GM23338 (cell line): ENCODE data around the gene SUN3. TPM values are rescaled to one million over a fixed set of nuclear protein-coding genes. Genes with fewer than 3 reads are reported as not detected.

Source experiments
- ATAC-seq: fragments of 200-7000 bp; cut with Tn5 transposase; 3 replicates; pipeline ENCODE4 v1.9.1; 2020
- DNase-seq: peaks from one replicate; pipeline ENCODE4 v3.0.0-alpha.2; 2015; ENCODE audit warnings: low spot score
- H2AFZ ChIP-seq: fragments of 200-600 bp; sonication (generic); 2 replicates; pipeline ENCODE4 v1.8.0; 2016; ENCODE audit warnings: antibody characterized with exemption, mild to moderate bottlenecking, moderate library complexity
- H3F3A ChIP-seq: fragments of 200-600 bp; sonication (generic); replicated peaks from 2 replicates; pipeline ENCODE4 v1.8.0; 2017; ENCODE audit warnings: antibody characterized with exemption, mixed run types, low read depth
- H3K27ac ChIP-seq: fragments of 200-600 bp; sonication (generic); 2 replicates; pipeline ENCODE4 v1.6.1; 2016; ENCODE audit warnings: low read depth
- H3K27me3 ChIP-seq: fragments of 200-600 bp; sonication (generic); 2 replicates; pipeline ENCODE4 v1.8.0; 2016; ENCODE audit warnings: mild to moderate bottlenecking, mixed run types, moderate library complexity; ENCODE audit not compliant: insufficient read depth
- H3K36me3 ChIP-seq: fragments of 200-600 bp; sonication (generic); 2 replicates; pipeline ENCODE4 v1.8.0; 2016; ENCODE audit warnings: mild to moderate bottlenecking; ENCODE audit not compliant: insufficient read depth
- H3K4me1 ChIP-seq: fragments of 200-600 bp; sonication (generic); 2 replicates; pipeline ENCODE4 v1.8.0; 2016; ENCODE audit warnings: mild to moderate bottlenecking, moderate library complexity; ENCODE audit not compliant: insufficient read depth
- H3K4me2 ChIP-seq: fragments of 200-600 bp; sonication (generic); 2 replicates; pipeline ENCODE4 v1.7.1; 2017; ENCODE audit warnings: mixed run types
- H3K4me3 ChIP-seq: fragments of 200-600 bp; sonication (generic); 2 replicates; pipeline ENCODE4 v1.6.1; 2016; ENCODE audit warnings: mixed run types
- H3K79me2 ChIP-seq: fragments of 200-600 bp; sonication (generic); replicated peaks from 2 replicates; pipeline ENCODE4 v1.8.0; 2017; ENCODE audit warnings: mild to moderate bottlenecking; ENCODE audit not compliant: insufficient read depth
- H3K9me2 ChIP-seq: fragments of 200-600 bp; sonication (generic); 2 replicates; pipeline ENCODE4 v1.8.0; 2017; ENCODE audit not compliant: insufficient read depth
- H4K20me1 ChIP-seq: fragments of 200-600 bp; sonication (generic); replicated peaks from 2 replicates; pipeline ENCODE4 v1.8.0; 2017; ENCODE audit warnings: mild to moderate bottlenecking; ENCODE audit not compliant: insufficient read depth
- H3K27ac Mint-ChIP-seq: 2 replicates; pipeline ENCODE4 v1.8.0; 2020; ENCODE audit warnings: inconsistent platforms, mild to moderate bottlenecking, moderate library complexity, mixed read lengths
- H3K27me3 Mint-ChIP-seq: 3 replicates; pipeline ENCODE4 v1.8.0; 2022; ENCODE audit warnings: low read depth, mild to moderate bottlenecking, moderate library complexity, mixed read lengths, inconsistent platforms; ENCODE audit not compliant: insufficient read depth, poor library complexity
- H3K36me3 Mint-ChIP-seq: 3 replicates; pipeline ENCODE4 v1.8.0; 2021; ENCODE audit warnings: low read depth, mild to moderate bottlenecking, inconsistent platforms, moderate library complexity, mixed read lengths
- H3K4me1 Mint-ChIP-seq: 3 replicates; pipeline ENCODE4 v1.8.0; 2020; ENCODE audit warnings: mild to moderate bottlenecking, inconsistent platforms, mixed read lengths
- H3K4me3 Mint-ChIP-seq: 3 replicates; pipeline ENCODE4 v1.8.0; 2021; ENCODE audit warnings: moderate library complexity, mild to moderate bottlenecking, inconsistent platforms, mixed read lengths
- H3K9me3 Mint-ChIP-seq: 3 replicates; pipeline ENCODE4 v1.8.0; 2020; ENCODE audit warnings: moderate library complexity, mild to moderate bottlenecking, inconsistent platforms, mixed read lengths
- CREB1 ChIP-seq: fragments of 250-450 bp; sonication (Bioruptor Pico); IDR thresholded peaks from 2 replicates; pipeline ENCODE4 v1.5.0; 2020; ENCODE audit warnings: low read depth, mild to moderate bottlenecking, moderate library complexity
- ETS1 ChIP-seq: IDR thresholded peaks from 2 replicates; pipeline ENCODE4 v1.6.1; 2016; ENCODE audit warnings: antibody characterized with exemption
- EZH2 ChIP-seq: fragments of 200-600 bp; sonication (generic); IDR thresholded peaks from one replicate; pipeline ENCODE4 v1.8.0; 2017; ENCODE audit warnings: antibody characterized with exemption, mild to moderate bottlenecking, low read depth; ENCODE audit not compliant: unreplicated experiment
- EZH2phosphoT487 ChIP-seq: fragments of 200-600 bp; sonication (generic); IDR thresholded peaks from one replicate; pipeline ENCODE4 v1.8.1; 2018; ENCODE audit warnings: antibody characterized with exemption; ENCODE audit not compliant: unreplicated experiment
- JUNB ChIP-seq: IDR thresholded peaks from one replicate; pipeline ENCODE4 v1.6.1; 2016; ENCODE audit warnings: antibody characterized with exemption; ENCODE audit not compliant: unreplicated experiment
- NANOG ChIP-seq: IDR thresholded peaks from 2 replicates; pipeline ENCODE4 v1.6.1; 2016; ENCODE audit warnings: antibody characterized with exemption, borderline replicate concordance
- POLR2AphosphoS5 ChIP-seq: IDR thresholded peaks from 2 replicates; pipeline ENCODE4 v1.6.1; 2016; ENCODE audit warnings: antibody characterized with exemption, low read depth
- REST ChIP-seq: IDR thresholded peaks from one replicate; pipeline ENCODE4 v1.6.1; 2018; ENCODE audit warnings: antibody characterized with exemption; ENCODE audit not compliant: unreplicated experiment
- STAT1 ChIP-seq: IDR thresholded peaks from one replicate; pipeline ENCODE4 v1.6.1; 2016; ENCODE audit warnings: antibody characterized with exemption; ENCODE audit not compliant: unreplicated experiment
- ZNF114 ChIP-seq: fragments of 250-450 bp; sonication (Bioruptor Pico); IDR thresholded peaks from 2 replicates; pipeline ENCODE4 v1.5.0; 2020; ENCODE audit warnings: mild to moderate bottlenecking, moderate library complexity
- ZNF331 ChIP-seq: fragments of 250-450 bp; sonication (Bioruptor Pico); IDR thresholded peaks from 2 replicates; pipeline ENCODE4 v1.5.0; 2020; ENCODE audit warnings: low read depth, mild to moderate bottlenecking, moderate library complexity
- ZNF462 ChIP-seq: fragments of 250-450 bp; sonication (Bioruptor Pico); IDR thresholded peaks from 2 replicates; pipeline ENCODE4 v1.5.0; 2020; ENCODE audit warnings: mild to moderate bottlenecking, moderate library complexity
- long read RNA-seq: library from polyadenylated mRNA; unstranded; transcript quantifications from one replicate; pipeline ENCODE4 v2.0.0, GENCODE V29; 2020; ENCODE audit not compliant: unreplicated experiment
- polyA plus RNA-seq: library from polyadenylated mRNA; unstranded; fragments of >200 nt; fragmentation: Nextera tagmentation; extraction: Ambion mirVana; gene quantifications from 2 replicates; pipeline ENCODE4 v1.2.1, GENCODE V29; 2016
- total RNA-seq: library from RNA; depleted of rRNA; stranded (reverse); fragments of >200 nt; shearing (Covaris generic); gene quantifications from 2 replicates; pipeline ENCODE4 v1.2.3, GENCODE V29; 2014; rRNA removed
- TF ChIP-seq, protein P1 (sequence below), 2 experiments: fragments of 200-600 bp in 1 of 2; sonication (generic) in 1 of 2; conservative IDR thresholded peaks; 2 replicates each; pipeline versions ENCODE4 v1.5.1 to v1.6.1; 2016 to 2017; ENCODE audit warnings: antibody characterized with exemption in 2 of 2, low read depth in 2 of 2, mild to moderate bottlenecking in 2 of 2, moderate library complexity in 1 of 2

SUN3 gene, protein sequence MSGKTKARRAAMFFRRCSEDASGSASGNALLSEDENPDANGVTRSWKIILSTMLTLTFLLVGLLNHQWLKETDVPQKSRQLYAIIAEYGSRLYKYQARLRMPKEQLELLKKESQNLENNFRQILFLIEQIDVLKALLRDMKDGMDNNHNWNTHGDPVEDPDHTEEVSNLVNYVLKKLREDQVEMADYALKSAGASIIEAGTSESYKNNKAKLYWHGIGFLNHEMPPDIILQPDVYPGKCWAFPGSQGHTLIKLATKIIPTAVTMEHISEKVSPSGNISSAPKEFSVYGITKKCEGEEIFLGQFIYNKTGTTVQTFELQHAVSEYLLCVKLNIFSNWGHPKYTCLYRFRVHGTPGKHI
- total RNA-seq (0.52 TPM in 1 of 2 replicates, not detected in the other), polyA plus RNA-seq (1.0 TPM in 1 of 2 replicates, not detected in the other)
- long read RNA-seq = 0 reads

DNA sequence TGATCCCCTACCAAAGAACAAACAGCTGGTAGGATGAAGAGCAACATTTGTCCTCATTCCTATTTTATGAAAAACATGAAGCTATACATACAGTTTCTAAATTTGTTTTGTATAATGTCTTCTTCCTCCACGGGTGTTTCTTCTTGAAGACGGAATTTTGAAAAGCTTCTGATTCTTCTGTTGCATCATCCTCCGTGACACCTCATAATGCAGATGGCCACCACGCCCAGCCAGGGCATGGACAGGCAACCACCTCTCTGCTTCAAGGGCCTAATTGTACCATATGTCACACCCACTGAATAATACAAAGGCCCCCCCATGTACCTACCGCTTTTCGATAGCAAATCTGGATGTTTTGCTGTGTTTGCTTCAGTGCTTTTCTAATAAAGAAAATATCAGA lies at the start of gene SUN3:
SUN3 (minus strand) TSS at position 170 of the 400 bp plus-strand sequence; CDS start at position 1, 169 bp downstream.
- Mint-ChIP-seq H3K4me3 (no peak within 1 kb of the TSS), H3K9me3 (no peaks in the 10 kb centered on the region; the same call in 2 of the 3 replicates), H3K36me3 (no peaks in the 10 kb centered on the region), H3K27ac (no peak within 1 kb of the TSS), H3K4me1 (no peaks in the 10 kb centered on the region), H3K27me3 (no peaks in the 10 kb centered on the region)
- peaks cover 4% of the 10 kb centered on the region for H3K27me3 ChIP-seq
- H2AFZ ChIP-seq = peak within 1 kb of the TSS; percentile 49; the same call in 1 of the 2 replicates
- TF ChIP-seq, protein P1, sequence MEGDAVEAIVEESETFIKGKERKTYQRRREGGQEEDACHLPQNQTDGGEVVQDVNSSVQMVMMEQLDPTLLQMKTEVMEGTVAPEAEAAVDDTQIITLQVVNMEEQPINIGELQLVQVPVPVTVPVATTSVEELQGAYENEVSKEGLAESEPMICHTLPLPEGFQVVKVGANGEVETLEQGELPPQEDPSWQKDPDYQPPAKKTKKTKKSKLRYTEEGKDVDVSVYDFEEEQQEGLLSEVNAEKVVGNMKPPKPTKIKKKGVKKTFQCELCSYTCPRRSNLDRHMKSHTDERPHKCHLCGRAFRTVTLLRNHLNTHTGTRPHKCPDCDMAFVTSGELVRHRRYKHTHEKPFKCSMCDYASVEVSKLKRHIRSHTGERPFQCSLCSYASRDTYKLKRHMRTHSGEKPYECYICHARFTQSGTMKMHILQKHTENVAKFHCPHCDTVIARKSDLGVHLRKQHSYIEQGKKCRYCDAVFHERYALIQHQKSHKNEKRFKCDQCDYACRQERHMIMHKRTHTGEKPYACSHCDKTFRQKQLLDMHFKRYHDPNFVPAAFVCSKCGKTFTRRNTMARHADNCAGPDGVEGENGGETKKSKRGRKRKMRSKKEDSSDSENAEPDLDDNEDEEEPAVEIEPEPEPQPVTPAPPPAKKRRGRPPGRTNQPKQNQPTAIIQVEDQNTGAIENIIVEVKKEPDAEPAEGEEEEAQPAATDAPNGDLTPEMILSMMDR (conservative IDR thresholded peaks at IDR 0.05; ENCODE audit: low read depth in 2 of 2) = no peak
- TF ChIP-seq CREB1 (CRISPR knock-in tag) (no peak), ZNF462 (CRISPR knock-in tag) (no peak), REST (no peak), EZH2 (no peak), EZH2phosphoT487 (no peak), ZNF331 (CRISPR knock-in tag) (no peak), ETS1 (no peak), STAT1 (no peak), NANOG (no peak), ZNF114 (CRISPR knock-in tag) (no peak), POLR2AphosphoS5 (no peak), JUNB (no peak)
- no peak within 1 kb of the TSS for H3K4me2 ChIP-seq
- H3K4me1 ChIP-seq = no peaks in the 10 kb centered on the region
- DNase-seq (no peak), ATAC-seq (no peak)
- H3F3A ChIP-seq = no peaks in the 10 kb centered on the region
- no peak within 1 kb of the TSS for H3K27ac ChIP-seq
- H4K20me1 ChIP-seq = no peaks in the 10 kb centered on the region
- no peaks in the 10 kb centered on the region for H3K79me2 ChIP-seq
- no peaks in the 10 kb centered on the region for H3K9me2 ChIP-seq
- no peak within 1 kb of the TSS for H3K4me3 ChIP-seq
- H3K36me3 ChIP-seq = no peaks in the 10 kb centered on the region
